Fibroblast of peridontal ligament (primary cell): ENCODE data around the gene ZNF654.
"Not testable (repeated sequence)": the region's sequence is repeated elsewhere in the genome, so short reads cannot be mapped to it uniquely, and the experiment has no call there.

Experiments
- DNase-seq: peaks from one replicate; pipeline ENCODE4 v3.0.0-alpha.2; 2010; ENCODE audit errors: extremely low read depth

ZNF654 gene

GRCh38 chr3:88059380-88060170 lies 520 bp downstream of the ZNF654 start:
- no peak for DNase-seq

- DNase-seq, result no peak
Observed at GRCh38 chr3:88061746-88062145, 2.7 kb downstream of the ZNF654 start.

GRCh38 chr3:88075072-88075471 lies 16.0 kb downstream of the ZNF654 start:
- DNase-seq, result no peak

GRCh38 chr3:88075497-88075896 lies 16.4 kb downstream of the ZNF654 start:
- no peak for DNase-seq

GRCh38 chr3:88076712-88077111 lies 17.7 kb downstream of the ZNF654 start:
- DNase-seq, result no peak

GRCh38 chr3:88078932-88079331 lies 19.9 kb downstream of the ZNF654 start:
- no peak for DNase-seq

GRCh38 chr3:88082854-88083253 lies 23.8 kb downstream of the ZNF654 start:
- no peak for DNase-seq

GRCh38 chr3:88084097-88084501 lies 25.0 kb downstream of the ZNF654 start:
- DNase-seq, result no peak

- DNase-seq, result no peak
Observed at GRCh38 chr3:88090681-88091080, 31.6 kb downstream of the ZNF654 start.

- no peak for DNase-seq
Observed at GRCh38 chr3:88092270-88092669, 33.2 kb downstream of the ZNF654 start.

GRCh38 chr3:88093266-88093665 lies 34.2 kb downstream of the ZNF654 start:
- DNase-seq, result no peak

- peak; percentile 12 for DNase-seq
Observed at GRCh38 chr3:88101142-88101541, 42.1 kb downstream of the ZNF654 start.

GRCh38 chr3:88105325-88105724 lies 46.3 kb downstream of the ZNF654 start:
- DNase-seq, result no peak

- no peak for DNase-seq
Observed at GRCh38 chr3:88112289-88112688, 53.2 kb downstream of the ZNF654 start.

- peak; percentile 84 for DNase-seq
Observed at GRCh38 chr3:88113311-88114162, 54.5 kb downstream of the ZNF654 start.

- no peak for DNase-seq
Observed at GRCh38 chr3:88114878-88115549, 56.0 kb downstream of the ZNF654 start.

- DNase-seq, result no peak
Observed at GRCh38 chr3:88117683-88118082, 58.6 kb downstream of the ZNF654 start.

- DNase-seq, result not testable (repeated sequence)
Observed at GRCh38 chr3:88118603-88119002, 59.5 kb downstream of the ZNF654 start.

GRCh38 chr3:88123526-88123925 lies 64.5 kb downstream of the ZNF654 start:
- DNase-seq, result no peak

- DNase-seq, result no peak
Observed at GRCh38 chr3:88131695-88132094, 72.6 kb downstream of the ZNF654 start.

GRCh38 chr3:88132894-88133293 lies 73.8 kb downstream of the ZNF654 start:
- DNase-seq, result peak; percentile 8

- DNase-seq, result no peak
Observed at GRCh38 chr3:88133711-88134263, 74.7 kb downstream of the ZNF654 start.
